PC-3 (cell line): ENCODE results near the gene CDY2B.
"Not testable (repeated sequence)": the region's sequence is repeated elsewhere in the genome, so short reads cannot be mapped to it uniquely, and the experiment has no call there.

Experiments used
- EZH2 ChIP-seq: fragments of 300-600 bp; sonication (generic); IDR thresholded peaks from one replicate; pipeline ENCODE4 v1.6.1; 2017; ENCODE audit warnings: antibody characterized with exemption, mild to moderate bottlenecking, low read length; ENCODE audit not compliant: unreplicated experiment
- EZH2phosphoT487 ChIP-seq: fragments of 300-600 bp; sonication (generic); IDR thresholded peaks from 2 replicates; pipeline ENCODE4 v1.6.1; 2018; ENCODE audit warnings: mild to moderate bottlenecking, antibody characterized with exemption, low read length, borderline replicate concordance
- TF ChIP-seq, protein P1 (sequence below): fragments of 300-600 bp; sonication (generic); conservative IDR thresholded peaks from 2 replicates; pipeline ENCODE4 v1.5.1; 2017; ENCODE audit warnings: antibody characterized with exemption, low read depth, mild to moderate bottlenecking, low read length

DNA sequence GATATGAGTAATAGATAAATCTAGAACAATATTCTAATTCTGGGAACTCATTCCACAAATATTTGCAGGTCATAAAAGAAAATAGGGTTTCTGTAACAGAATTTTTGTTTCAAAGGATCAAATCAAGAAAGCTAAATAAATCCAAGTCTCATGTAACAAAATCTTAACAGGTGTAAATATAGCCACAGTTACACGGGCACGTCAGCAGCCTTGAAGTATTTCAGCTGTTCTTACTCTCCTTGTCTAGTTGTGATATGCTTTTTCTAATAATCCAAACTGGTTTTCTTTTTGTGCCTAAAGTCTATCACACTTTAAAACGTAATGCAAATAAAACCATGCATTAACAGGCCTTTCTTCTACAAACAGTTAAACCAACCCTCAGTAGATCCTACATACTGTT lies 9.3 kb downstream of the CDY2B start:
- TF ChIP-seq, protein P1, sequence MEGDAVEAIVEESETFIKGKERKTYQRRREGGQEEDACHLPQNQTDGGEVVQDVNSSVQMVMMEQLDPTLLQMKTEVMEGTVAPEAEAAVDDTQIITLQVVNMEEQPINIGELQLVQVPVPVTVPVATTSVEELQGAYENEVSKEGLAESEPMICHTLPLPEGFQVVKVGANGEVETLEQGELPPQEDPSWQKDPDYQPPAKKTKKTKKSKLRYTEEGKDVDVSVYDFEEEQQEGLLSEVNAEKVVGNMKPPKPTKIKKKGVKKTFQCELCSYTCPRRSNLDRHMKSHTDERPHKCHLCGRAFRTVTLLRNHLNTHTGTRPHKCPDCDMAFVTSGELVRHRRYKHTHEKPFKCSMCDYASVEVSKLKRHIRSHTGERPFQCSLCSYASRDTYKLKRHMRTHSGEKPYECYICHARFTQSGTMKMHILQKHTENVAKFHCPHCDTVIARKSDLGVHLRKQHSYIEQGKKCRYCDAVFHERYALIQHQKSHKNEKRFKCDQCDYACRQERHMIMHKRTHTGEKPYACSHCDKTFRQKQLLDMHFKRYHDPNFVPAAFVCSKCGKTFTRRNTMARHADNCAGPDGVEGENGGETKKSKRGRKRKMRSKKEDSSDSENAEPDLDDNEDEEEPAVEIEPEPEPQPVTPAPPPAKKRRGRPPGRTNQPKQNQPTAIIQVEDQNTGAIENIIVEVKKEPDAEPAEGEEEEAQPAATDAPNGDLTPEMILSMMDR = not testable (repeated sequence)
- TF ChIP-seq EZH2, EZH2phosphoT487: not testable (repeated sequence)
